Panc1 (cell line): ENCODE results near the gene TBX21. TPM values are rescaled to one million over a fixed set of nuclear protein-coding genes. Genes with fewer than 3 reads are reported as not detected.

ENCODE experiments used
- ATAC-seq: fragments of 200-7000 bp; cut with Tn5 transposase; 2 replicates; pipeline ENCODE4 v1.9.1; 2020; ENCODE audit warnings: mild to moderate bottlenecking, moderate library complexity
- BruUV-seq: library from RNA; stranded (reverse); fragments of 400-500 nt; replicated peaks from 2 replicates; lab custom pipeline; 2021; lab: Mats Ljungman, UMichigan
- CTCF ChIA-PET: fragments of 300-600 bp; sonication (Branson Sonifier 250); formaldehyde crosslinking; loops from one replicate; lab custom pipeline; 2022; ENCODE audit warnings: antibody characterized with exemption; lab: Charles Lee
- POLR2A ChIA-PET: fragments of 300-600 bp; sonication (Branson Sonifier 250); formaldehyde crosslinking; loops from one replicate; lab custom pipeline; 2022; ENCODE audit warnings: antibody characterized with exemption; lab: Charles Lee
- DNase-seq: peaks from one replicate; pipeline ENCODE4 v3.0.0-alpha.2; 2010; ENCODE audit warnings: low read depth, low spot score
- H3K27ac ChIP-seq: 2 replicates; pipeline ENCODE4 v1.5.1; 2011; ENCODE audit warnings: mild to moderate bottlenecking, low read length, inconsistent platforms
- H3K27me3 ChIP-seq: fragments of 200-500 bp; sonication (Bioruptor generic); 2 replicates; pipeline ENCODE4 v1.6.0; 2014; ENCODE audit warnings: low read length, inconsistent platforms; ENCODE audit not compliant: control insufficient read depth, insufficient read depth
- H3K36me3 ChIP-seq: fragments of 200-500 bp; sonication (Bioruptor generic); 2 replicates; pipeline ENCODE4 v1.5.1; 2014; ENCODE audit warnings: inconsistent platforms, mild to moderate bottlenecking, low read length, moderate library complexity; ENCODE audit not compliant: control insufficient read depth, insufficient read depth
- H3K4me1 ChIP-seq: 2 replicates; pipeline ENCODE4 v1.5.1; 2011; ENCODE audit warnings: inconsistent platforms, mild to moderate bottlenecking, low read length, moderate library complexity; ENCODE audit not compliant: control insufficient read depth, insufficient read depth
- H3K4me3 ChIP-seq, 2 experiments: 2 replicates each; pipeline ENCODE4 v1.5.1; 2011 to 2012; ENCODE audit warnings: low read depth in 2 of 2, low read length in 2 of 2, mild to moderate bottlenecking in 2 of 2, inconsistent platforms in 1 of 2, moderate library complexity in 1 of 2
- H3K9me3 ChIP-seq: fragments of 200-500 bp; sonication (Bioruptor generic); 2 replicates; pipeline ENCODE4 v1.5.1; 2014; ENCODE audit warnings: low read depth, mild to moderate bottlenecking, inconsistent platforms, low read length, moderate library complexity; ENCODE audit not compliant: control insufficient read depth, insufficient read depth
- CTCF ChIP-seq: fragments of 450-650 bp; IDR thresholded peaks from 2 replicates; pipeline ENCODE4 v1.5.1; 2017; ENCODE audit warnings: mild to moderate bottlenecking
- POLR2AphosphoS5 ChIP-seq: IDR thresholded peaks from 2 replicates; pipeline ENCODE4 v1.6.1; 2012; ENCODE audit warnings: mild to moderate bottlenecking, low read depth, low read length, moderate library complexity
- SIN3A ChIP-seq: IDR thresholded peaks from 2 replicates; pipeline ENCODE4 v1.6.1; 2012; ENCODE audit warnings: low read depth, mild to moderate bottlenecking, low read length, moderate library complexity, borderline replicate concordance; ENCODE audit not compliant: insufficient read depth
- TCF7L2 ChIP-seq: IDR thresholded peaks from 2 replicates; pipeline ENCODE4 v1.6.1; 2011; ENCODE audit warnings: mild to moderate bottlenecking, low read depth, low read length, inconsistent platforms
- in situ Hi-C: cut with HindIII; loops from 2 replicates; pipeline ENCODE4 v1.10.0; 2016; ENCODE audit warnings: low sequenced_read_pairs, low pct_unique_long_range_greater_than_20kb
- intact Hi-C: fragments of 100-400 bp; cut with micrococcal nuclease; formaldehyde crosslinking; loops from one replicate; pipeline ENCODE4 v1.10.0; 2022; ENCODE audit not compliant: unreplicated experiment
- total RNA-seq: library from RNA; stranded (reverse); gene quantifications from one replicate; pipeline ENCODE4 v1.2.1, GENCODE V29; 2021; ENCODE audit not compliant: unreplicated experiment
- TF ChIP-seq, protein P1 (sequence below), 2 experiments: IDR thresholded peaks; 2 replicates each; pipeline ENCODE4 v1.6.1; 2011 to 2012; ENCODE audit warnings: low read depth in 2 of 2, control low read depth in 1 of 2, low read length in 1 of 2, mild to moderate bottlenecking in 1 of 2, moderate library complexity in 1 of 2; ENCODE audit not compliant: insufficient read depth in 1 of 2

The TBX21 gene
- total RNA-seq, 1 experiment from 2014 or later: 0.10 TPM

DNA sequence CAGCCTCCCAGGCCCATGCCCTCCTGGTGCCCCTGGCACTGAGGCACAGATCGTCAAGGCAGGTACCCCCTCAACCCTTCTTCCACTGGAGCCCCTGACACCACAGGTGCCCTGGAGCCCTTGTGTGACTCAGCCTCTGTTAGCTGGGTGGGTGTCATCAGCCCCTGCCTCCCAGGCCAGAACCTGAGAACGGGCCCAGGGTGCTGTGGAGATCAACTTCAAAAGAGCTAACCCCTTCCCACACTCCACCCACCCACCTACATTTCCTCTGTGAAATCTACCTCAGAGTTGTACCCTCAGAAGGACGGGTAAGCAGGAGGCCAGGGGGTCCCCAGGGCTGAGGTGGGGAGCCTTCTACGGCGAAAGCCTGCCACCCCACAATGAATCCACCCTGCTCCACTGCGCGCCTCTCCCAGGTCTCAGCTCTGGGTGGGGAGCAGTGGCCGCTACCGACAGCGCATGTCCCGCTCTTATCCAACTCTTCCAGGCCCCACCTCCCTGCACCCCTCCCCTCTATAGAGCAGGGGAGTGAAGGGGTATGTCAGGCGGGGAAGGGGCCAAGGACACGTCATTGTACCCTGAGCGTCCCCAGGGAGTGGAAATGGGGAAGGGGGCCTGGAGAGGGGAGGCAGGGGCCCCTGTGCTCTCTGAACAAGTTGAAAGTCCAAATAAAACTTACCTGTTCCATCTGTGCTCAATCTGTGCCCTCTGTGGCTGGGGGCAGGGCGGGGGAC, 21.5 kb upstream of the TBX21 start:
- no TSS peak for BruUV-seq
- in situ Hi-C loops: no loop called here
- ChIA-PET CTCF (no interaction called here), POLR2A (no interaction called here)
- Histone ChIP-seq H3K27ac (no peak overlapping the region), H3K9me3 (no peaks in the 10 kb centered on the region), H3K4me1 (no peaks in the 10 kb centered on the region; the same call in 1 of the 2 replicates), H3K4me3 (no peak overlapping the region), H3K27me3 (peaks cover 5% of the 10 kb centered on the region; the same call in 1 of the 2 replicates), H3K36me3 (no peaks in the 10 kb centered on the region)
- intact Hi-C loops: no loop called here
- ATAC-seq (no peak), DNase-seq (no peak)
- TF ChIP-seq, protein P1, sequence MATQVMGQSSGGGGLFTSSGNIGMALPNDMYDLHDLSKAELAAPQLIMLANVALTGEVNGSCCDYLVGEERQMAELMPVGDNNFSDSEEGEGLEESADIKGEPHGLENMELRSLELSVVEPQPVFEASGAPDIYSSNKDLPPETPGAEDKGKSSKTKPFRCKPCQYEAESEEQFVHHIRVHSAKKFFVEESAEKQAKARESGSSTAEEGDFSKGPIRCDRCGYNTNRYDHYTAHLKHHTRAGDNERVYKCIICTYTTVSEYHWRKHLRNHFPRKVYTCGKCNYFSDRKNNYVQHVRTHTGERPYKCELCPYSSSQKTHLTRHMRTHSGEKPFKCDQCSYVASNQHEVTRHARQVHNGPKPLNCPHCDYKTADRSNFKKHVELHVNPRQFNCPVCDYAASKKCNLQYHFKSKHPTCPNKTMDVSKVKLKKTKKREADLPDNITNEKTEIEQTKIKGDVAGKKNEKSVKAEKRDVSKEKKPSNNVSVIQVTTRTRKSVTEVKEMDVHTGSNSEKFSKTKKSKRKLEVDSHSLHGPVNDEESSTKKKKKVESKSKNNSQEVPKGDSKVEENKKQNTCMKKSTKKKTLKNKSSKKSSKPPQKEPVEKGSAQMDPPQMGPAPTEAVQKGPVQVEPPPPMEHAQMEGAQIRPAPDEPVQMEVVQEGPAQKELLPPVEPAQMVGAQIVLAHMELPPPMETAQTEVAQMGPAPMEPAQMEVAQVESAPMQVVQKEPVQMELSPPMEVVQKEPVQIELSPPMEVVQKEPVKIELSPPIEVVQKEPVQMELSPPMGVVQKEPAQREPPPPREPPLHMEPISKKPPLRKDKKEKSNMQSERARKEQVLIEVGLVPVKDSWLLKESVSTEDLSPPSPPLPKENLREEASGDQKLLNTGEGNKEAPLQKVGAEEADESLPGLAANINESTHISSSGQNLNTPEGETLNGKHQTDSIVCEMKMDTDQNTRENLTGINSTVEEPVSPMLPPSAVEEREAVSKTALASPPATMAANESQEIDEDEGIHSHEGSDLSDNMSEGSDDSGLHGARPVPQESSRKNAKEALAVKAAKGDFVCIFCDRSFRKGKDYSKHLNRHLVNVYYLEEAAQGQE (IDR thresholded peaks at IDR 0.05; ENCODE audit: insufficient read depth in 1 of 2, low read depth in 2 of 2, low read length in 1 of 2): no peak
- TF ChIP-seq POLR2AphosphoS5 (no peak), CTCF (no peak), TCF7L2 (no peak), SIN3A (no peak)

DNA sequence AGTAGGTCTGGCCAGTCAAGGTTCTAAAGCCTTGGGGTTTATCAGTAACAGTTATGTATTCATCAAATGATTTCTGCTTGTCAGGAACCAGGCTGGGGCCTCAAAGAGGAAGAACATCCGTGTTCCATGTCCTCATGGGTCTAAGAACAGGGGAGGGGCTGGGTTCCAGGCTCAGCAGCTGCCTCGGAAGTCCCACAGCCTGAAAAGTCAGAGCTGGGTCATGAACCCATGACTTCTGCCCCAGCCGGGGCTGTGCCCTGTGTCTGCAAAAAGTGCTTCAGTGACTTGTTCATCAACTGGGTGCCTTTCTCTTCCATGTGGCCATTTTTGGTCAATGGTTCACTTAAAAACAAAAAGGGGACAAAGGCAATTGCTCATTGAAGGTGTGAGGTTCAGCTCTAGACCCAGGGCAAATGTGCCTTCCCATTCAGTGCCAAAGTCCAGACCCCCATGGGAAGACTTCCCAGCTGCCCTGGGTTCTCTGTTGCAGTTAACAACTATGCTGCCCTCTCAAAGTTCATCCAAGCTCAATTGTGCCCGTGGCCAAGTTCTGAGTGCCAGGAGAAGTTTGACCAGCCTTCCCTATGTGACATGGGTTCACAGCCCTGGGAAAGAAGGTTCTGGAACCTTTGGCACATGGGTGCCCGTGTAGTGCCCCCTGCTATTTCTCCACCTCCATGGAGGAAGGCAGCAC, 20.6 kb upstream of the TBX21 start:
- ATAC-seq: no peak
- Histone ChIP-seq H3K4me1 (no peaks in the 10 kb centered on the region), H3K27me3 (peaks cover 5% of the 10 kb centered on the region; the same call in 1 of the 2 replicates), H3K27ac (no peak overlapping the region), H3K36me3 (no peaks in the 10 kb centered on the region), H3K9me3 (no peaks in the 10 kb centered on the region), H3K4me3 (no peak overlapping the region)
- intact Hi-C loops (no loop called here), in situ Hi-C loops (no loop called here)
- TF ChIP-seq SIN3A: no peak
- TF ChIP-seq, protein P1 (IDR thresholded peaks at IDR 0.05; ENCODE audit: insufficient read depth in 1 of 2, low read depth in 2 of 2, low read length in 1 of 2): no peak
- no peak for TF ChIP-seq CTCF
- no peak for TF ChIP-seq TCF7L2
- no peak for TF ChIP-seq POLR2AphosphoS5
- ChIA-PET CTCF (no interaction called here), POLR2A (no interaction called here)
- no peak for DNase-seq
- BruUV-seq: no TSS peak
